GM19463 (cell line): ENCODE measurements around the gene C5.
"Not testable (repeated sequence)": the region's sequence is repeated elsewhere in the genome, so short reads cannot be mapped to it uniquely, and the experiment has no call there.

Source experiments
- ATAC-seq: cut with Tn5 transposase; IDR thresholded peaks from one replicate; pipeline ENCODE4 v1.9.1; 2021; ENCODE audit warnings: mild to moderate bottlenecking, moderate library complexity; ENCODE audit not compliant: unreplicated experiment

C5 gene

GRCh38 chr9:121050128-121050988, at the start of gene C5:
TSS of gene C5 (minus strand) at chr9:121050275. CDS start at chr9:121050246, 29 bp downstream.
- no peak for ATAC-seq

GRCh38 chr9:121098567-121099198, 48.6 kb upstream of the C5 start:
- no peak for ATAC-seq

GRCh38 chr9:121095057-121095456, 45.0 kb upstream of the C5 start:
- ATAC-seq = no peak

- not testable (repeated sequence) for ATAC-seq
These were observed 40.7 kb upstream of the C5 start for GRCh38 chr9:121090743-121091142.

- ATAC-seq = no peak
These were observed 38.5 kb upstream of the C5 start for GRCh38 chr9:121088576-121088975.

- no peak for ATAC-seq
These were observed 35.6 kb upstream of the C5 start for GRCh38 chr9:121085661-121086060.

GRCh38 chr9:121082075-121082474, 32.0 kb upstream of the C5 start:
- no peak for ATAC-seq

- ATAC-seq = peak; percentile 10
These were observed 25.4 kb upstream of the C5 start for GRCh38 chr9:121075251-121076036.

GRCh38 chr9:121074370-121075250, 24.5 kb upstream of the C5 start, which contains the start of gene CNTRL:
TSS of gene CNTRL (plus strand) at chr9:121074955. CDS start at chr9:121088327, 13,372 bp downstream.
- peak; percentile 77 for ATAC-seq

- no peak for ATAC-seq
These were observed 23.0 kb upstream of the C5 start for GRCh38 chr9:121073038-121073437.

- peak; percentile 27 for ATAC-seq
These were observed 21.8 kb upstream of the C5 start for GRCh38 chr9:121071756-121072421.

GRCh38 chr9:121071370-121071755, 21.3 kb upstream of the C5 start:
- ATAC-seq = no peak

GRCh38 chr9:121069396-121069795, 19.3 kb upstream of the C5 start:
- no peak for ATAC-seq

GRCh38 chr9:121067640-121068039, 17.6 kb upstream of the C5 start:
- no peak for ATAC-seq

GRCh38 chr9:121066850-121067249, 16.8 kb upstream of the C5 start:
- no peak for ATAC-seq

GRCh38 chr9:121059998-121060636, 10.0 kb upstream of the C5 start:
- no peak for ATAC-seq

GRCh38 chr9:121059513-121059912, 9.4 kb upstream of the C5 start:
- no peak for ATAC-seq

- ATAC-seq = no peak
These were observed 7.7 kb upstream of the C5 start for GRCh38 chr9:121057821-121058220.

GRCh38 chr9:121055642-121056143, 5.6 kb upstream of the C5 start:
- no peak for ATAC-seq
